ENCODE measurements around the gene HDAC4.

Gene HDAC4

GRCh38 chr2:239199041-239199768 lies 201.6 kb downstream of the HDAC4 start:
- no peak for DNase-seq

- no peak for DNase-seq
Measured at GRCh38 chr2:239198221-239198620, 202.6 kb downstream of the HDAC4 start.

GRCh38 chr2:239197146-239197545 lies 203.7 kb downstream of the HDAC4 start:
- DNase-seq = no peak

- DNase-seq = no peak
Measured at GRCh38 chr2:239196474-239197021, 204.3 kb downstream of the HDAC4 start.

GRCh38 chr2:239195992-239196391 lies 204.8 kb downstream of the HDAC4 start:
- DNase-seq = no peak

- no peak for DNase-seq
Measured at GRCh38 chr2:239195318-239195871, 205.4 kb downstream of the HDAC4 start.

GRCh38 chr2:239194731-239195317 lies 206.0 kb downstream of the HDAC4 start:
- DNase-seq = no peak

- no peak for DNase-seq
Measured at GRCh38 chr2:239193925-239194677, 206.7 kb downstream of the HDAC4 start.

- DNase-seq = no peak
Measured at GRCh38 chr2:239193401-239193811, 207.4 kb downstream of the HDAC4 start.

GRCh38 chr2:239192975-239193374 lies 207.8 kb downstream of the HDAC4 start:
- DNase-seq = no peak

GRCh38 chr2:239192456-239192855 lies 208.4 kb downstream of the HDAC4 start:
- no peak for DNase-seq

- no peak for DNase-seq
Measured at GRCh38 chr2:239190921-239191885, 209.6 kb downstream of the HDAC4 start.

GRCh38 chr2:239190361-239190760 lies 210.5 kb downstream of the HDAC4 start:
- no peak for DNase-seq

- no peak for DNase-seq
Measured at GRCh38 chr2:239189711-239190131, 211.1 kb downstream of the HDAC4 start.

- no peak for DNase-seq
Measured at GRCh38 chr2:239188536-239188935, 212.3 kb downstream of the HDAC4 start.

- no peak for DNase-seq
Measured at GRCh38 chr2:239187464-239188253, 213.2 kb downstream of the HDAC4 start.

GRCh38 chr2:239186516-239187357 lies 214.1 kb downstream of the HDAC4 start:
- DNase-seq = no peak

- DNase-seq = no peak
Measured at GRCh38 chr2:239184968-239185903, 215.6 kb downstream of the HDAC4 start.

- DNase-seq = no peak
Measured at GRCh38 chr2:239184179-239184578, 216.6 kb downstream of the HDAC4 start.

Measured in fibroblast of skin of abdomen (primary cell).